GM23248 (cell line): ENCODE data around the gene KCNQ5.

Experiments used
- EZH2 ChIP-seq: fragments of 200-600 bp; sonication (generic); IDR thresholded peaks from 2 replicates; pipeline ENCODE4 v1.6.1; 2018; ENCODE audit warnings: antibody characterized with exemption, mild to moderate bottlenecking; ENCODE audit not compliant: insufficient read depth, poor library complexity, severe bottlenecking
- EZH2phosphoT487 ChIP-seq: fragments of 200-600 bp; sonication (generic); IDR thresholded peaks from 2 replicates; pipeline ENCODE4 v1.6.1; 2018; ENCODE audit warnings: antibody characterized with exemption, moderate library complexity, mild to moderate bottlenecking, low read depth; ENCODE audit not compliant: insufficient read depth

- TF ChIP-seq EZH2 (no peak), EZH2phosphoT487 (no peak)
These were observed 508.0 kb downstream of the KCNQ5 start for GRCh38 chr6:73129653-73130443.
